Measurements from ENCODE around the gene LTBP1. TPM values are rescaled to one million over a fixed set of nuclear protein-coding genes. Genes with fewer than 3 reads are reported as not detected.

Gene LTBP1
- total and polyA plus RNA-seq, 10 of the 15 experiments (the other 5 are each of a cell fraction or from before 2014, with no cell fraction given), result 0.01 to 0.28 (median 0.12) TPM; not detected in 2

DNA sequence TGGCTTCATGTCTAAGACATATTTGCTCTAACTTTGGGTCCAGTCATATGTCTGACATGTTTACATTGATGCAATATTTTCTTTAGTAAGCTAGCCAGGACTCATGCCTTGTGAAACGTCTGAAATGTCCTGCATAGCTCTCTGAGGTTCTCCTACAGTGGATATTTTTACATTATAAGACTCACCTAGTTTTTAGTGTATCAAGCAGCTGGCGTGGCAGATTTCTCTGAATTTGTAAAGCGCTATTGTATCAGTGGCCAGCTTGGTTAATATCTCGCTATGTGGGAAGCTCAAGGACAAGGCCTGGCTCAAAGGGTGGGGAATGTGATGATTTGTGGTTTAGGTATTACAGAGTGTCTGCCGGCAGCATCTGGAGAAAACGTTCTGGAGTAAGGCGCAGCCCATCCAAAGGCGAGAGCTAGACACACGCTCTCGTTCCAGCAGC is 164.3 kb downstream of the LTBP1 start:
- ChIA-PET RAD21 (ENCODE audit: unreplicated experiment) (no interaction called here), POLR2A (no interaction called here), SMC1A (ENCODE audit: uncharacterized antibody, unreplicated experiment) (no interaction called here), CTCF (interaction anchor here (0.5 kb wide), 1 partner anchor 285 kb away, joined by 3 read pairs; no protein-coding TSS in a partner anchor)
- DNase-seq (ENCODE audit: low read depth, low spot score), result no peak
- Histone ChIP-seq H3K9me3 (replicated peaks; ENCODE audit: control insufficient read depth, insufficient read depth, low read length) (no peaks in the 10 kb centered on the region), H3K4me2 (ENCODE audit: control insufficient read depth, insufficient read depth) (no peak overlapping the region), H3K4me3 (no peak overlapping the region), H2AFZ (ENCODE audit: control insufficient read depth, low read depth, low read length) (no peak overlapping the region), H3K79me2 (ENCODE audit: control insufficient read depth, insufficient read depth, low read length) (no peaks in the 10 kb centered on the region), H3K27me3 (replicated peaks in 1 of 2; ENCODE audit: control insufficient read depth in 2 of 2, insufficient read depth in 2 of 2, low read length in 1 of 2) (no peaks in the 10 kb centered on the region), H3K9ac (ENCODE audit: control insufficient read depth, insufficient read depth, low read length) (no peak overlapping the region), H3K27ac (ENCODE audit: control insufficient read depth, insufficient read depth) (no peak overlapping the region), H3K4me1 (ENCODE audit: control insufficient read depth, insufficient read depth, low read length) (no peaks in the 10 kb centered on the region), H3K36me3 (ENCODE audit: control insufficient read depth in 2 of 2, insufficient read depth in 2 of 2, low read length in 1 of 2) (no peaks in the 10 kb centered on the region), H4K20me1 (ENCODE audit: control insufficient read depth, insufficient read depth) (no peaks in the 10 kb centered on the region)
- no peak for FAIRE-seq
- in situ Hi-C loops (cut with MboI), result no loop called here
- no peak for ATAC-seq
- 46% methylated on average over 10 of the region's 10 CpGs for WGBS (ENCODE audit: insufficient coverage, insufficient replicate concordance, low lambda C conversion rate, missing lambda C conversion rate)
- BruUV-seq (replicated peaks), result no TSS peak
- TF ChIP-seq GABPA (IDR thresholded peaks at IDR 0.05; ENCODE audit: low read depth) (no peak), NR2C1 (IDR thresholded peaks at IDR 0.05) (no peak), YY1 (IDR thresholded peaks at IDR 0.05; ENCODE audit: low read depth, low read length) (no peak), ZNF622 (IDR thresholded peaks at IDR 0.05) (no peak)
- TF ChIP-seq, protein P1, sequence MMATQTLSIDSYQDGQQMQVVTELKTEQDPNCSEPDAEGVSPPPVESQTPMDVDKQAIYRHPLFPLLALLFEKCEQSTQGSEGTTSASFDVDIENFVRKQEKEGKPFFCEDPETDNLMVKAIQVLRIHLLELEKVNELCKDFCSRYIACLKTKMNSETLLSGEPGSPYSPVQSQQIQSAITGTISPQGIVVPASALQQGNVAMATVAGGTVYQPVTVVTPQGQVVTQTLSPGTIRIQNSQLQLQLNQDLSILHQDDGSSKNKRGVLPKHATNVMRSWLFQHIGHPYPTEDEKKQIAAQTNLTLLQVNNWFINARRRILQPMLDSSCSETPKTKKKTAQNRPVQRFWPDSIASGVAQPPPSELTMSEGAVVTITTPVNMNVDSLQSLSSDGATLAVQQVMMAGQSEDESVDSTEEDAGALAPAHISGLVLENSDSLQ (IDR thresholded peaks at IDR 0.05), result no peak
- TF ChIP-seq, protein P2, sequence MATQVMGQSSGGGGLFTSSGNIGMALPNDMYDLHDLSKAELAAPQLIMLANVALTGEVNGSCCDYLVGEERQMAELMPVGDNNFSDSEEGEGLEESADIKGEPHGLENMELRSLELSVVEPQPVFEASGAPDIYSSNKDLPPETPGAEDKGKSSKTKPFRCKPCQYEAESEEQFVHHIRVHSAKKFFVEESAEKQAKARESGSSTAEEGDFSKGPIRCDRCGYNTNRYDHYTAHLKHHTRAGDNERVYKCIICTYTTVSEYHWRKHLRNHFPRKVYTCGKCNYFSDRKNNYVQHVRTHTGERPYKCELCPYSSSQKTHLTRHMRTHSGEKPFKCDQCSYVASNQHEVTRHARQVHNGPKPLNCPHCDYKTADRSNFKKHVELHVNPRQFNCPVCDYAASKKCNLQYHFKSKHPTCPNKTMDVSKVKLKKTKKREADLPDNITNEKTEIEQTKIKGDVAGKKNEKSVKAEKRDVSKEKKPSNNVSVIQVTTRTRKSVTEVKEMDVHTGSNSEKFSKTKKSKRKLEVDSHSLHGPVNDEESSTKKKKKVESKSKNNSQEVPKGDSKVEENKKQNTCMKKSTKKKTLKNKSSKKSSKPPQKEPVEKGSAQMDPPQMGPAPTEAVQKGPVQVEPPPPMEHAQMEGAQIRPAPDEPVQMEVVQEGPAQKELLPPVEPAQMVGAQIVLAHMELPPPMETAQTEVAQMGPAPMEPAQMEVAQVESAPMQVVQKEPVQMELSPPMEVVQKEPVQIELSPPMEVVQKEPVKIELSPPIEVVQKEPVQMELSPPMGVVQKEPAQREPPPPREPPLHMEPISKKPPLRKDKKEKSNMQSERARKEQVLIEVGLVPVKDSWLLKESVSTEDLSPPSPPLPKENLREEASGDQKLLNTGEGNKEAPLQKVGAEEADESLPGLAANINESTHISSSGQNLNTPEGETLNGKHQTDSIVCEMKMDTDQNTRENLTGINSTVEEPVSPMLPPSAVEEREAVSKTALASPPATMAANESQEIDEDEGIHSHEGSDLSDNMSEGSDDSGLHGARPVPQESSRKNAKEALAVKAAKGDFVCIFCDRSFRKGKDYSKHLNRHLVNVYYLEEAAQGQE (IDR thresholded peaks at IDR 0.05; ENCODE audit: low read depth, low read length), result no peak
- intact Hi-C loops (cut with micrococcal nuclease; ENCODE audit: unreplicated experiment), result no loop called here

All from GM12878 (cell line).